ENCODE results near the gene PPP1R16B.

PPP1R16B gene

GRCh38 chr20:38902601-38903000, 97.1 kb downstream of the PPP1R16B start:
- DNase-seq: no peak

GRCh38 chr20:38903335-38903734, 97.8 kb downstream of the PPP1R16B start:
- DNase-seq: no peak

- no peak for DNase-seq
Measured at GRCh38 chr20:38905375-38905774, 99.9 kb downstream of the PPP1R16B start.

DNA sequence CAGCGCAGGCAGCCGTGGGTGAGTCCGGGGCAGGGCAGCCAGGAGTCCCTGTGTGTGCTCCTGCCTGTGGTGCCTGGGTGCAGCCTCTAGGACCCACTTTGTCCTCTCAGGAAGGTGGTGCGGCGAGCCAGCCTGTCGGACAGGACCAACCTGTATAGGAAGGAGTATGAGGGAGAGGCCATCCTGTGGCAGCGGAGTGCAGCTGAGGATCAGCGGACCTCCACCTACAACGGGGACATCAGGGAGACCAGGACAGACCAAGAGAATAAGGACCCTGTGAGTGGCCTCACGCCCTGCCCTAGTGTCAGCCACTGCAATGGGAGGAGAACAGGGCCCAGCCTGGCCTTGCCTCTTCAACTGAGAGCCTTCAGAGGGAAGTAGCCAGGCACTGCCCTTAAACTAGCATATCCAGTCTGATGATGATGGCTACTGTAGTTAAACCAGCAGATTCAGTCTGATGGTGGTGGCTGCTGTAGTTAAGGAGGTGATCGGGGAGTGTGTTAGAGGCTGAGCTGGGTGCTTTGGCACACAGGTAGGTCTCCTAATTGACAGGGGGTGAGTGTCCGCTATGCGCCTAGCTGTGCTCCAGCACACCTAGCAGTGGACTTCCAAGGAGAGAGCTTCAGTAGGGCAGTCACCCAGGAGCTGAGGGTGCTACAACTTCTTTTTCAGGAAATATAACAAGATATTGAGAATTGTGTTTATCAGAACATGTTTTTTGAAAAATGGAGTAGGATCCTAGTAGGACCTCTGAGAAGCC, 102.6 kb downstream of the PPP1R16B start:
- DNase-seq: no peak

DNA sequence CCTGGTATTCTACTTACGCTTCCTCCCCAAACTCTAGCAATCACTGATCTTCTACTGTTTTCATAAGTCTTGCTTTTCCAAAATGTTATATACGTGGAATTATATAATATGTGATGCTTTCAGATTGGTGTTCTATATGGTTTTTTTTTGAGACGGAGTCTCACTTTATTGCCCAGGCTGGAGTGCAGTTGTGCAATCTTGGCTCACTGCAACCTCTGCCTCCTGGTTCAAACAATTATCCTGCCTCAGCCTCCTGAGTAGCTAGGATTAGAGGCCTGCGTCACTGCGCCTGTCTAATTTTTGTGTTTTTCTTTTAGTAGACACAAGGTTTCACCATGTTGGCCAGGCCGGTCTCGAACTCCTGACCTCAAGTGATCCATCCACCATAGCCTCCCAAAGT, 109.9 kb downstream of the PPP1R16B start:
- no peak for DNase-seq

GRCh38 chr20:38917657-38918056, 112.2 kb downstream of the PPP1R16B start:
- no peak for DNase-seq

- DNase-seq: no peak
Measured at GRCh38 chr20:38918172-38918571, 112.7 kb downstream of the PPP1R16B start.

DNA sequence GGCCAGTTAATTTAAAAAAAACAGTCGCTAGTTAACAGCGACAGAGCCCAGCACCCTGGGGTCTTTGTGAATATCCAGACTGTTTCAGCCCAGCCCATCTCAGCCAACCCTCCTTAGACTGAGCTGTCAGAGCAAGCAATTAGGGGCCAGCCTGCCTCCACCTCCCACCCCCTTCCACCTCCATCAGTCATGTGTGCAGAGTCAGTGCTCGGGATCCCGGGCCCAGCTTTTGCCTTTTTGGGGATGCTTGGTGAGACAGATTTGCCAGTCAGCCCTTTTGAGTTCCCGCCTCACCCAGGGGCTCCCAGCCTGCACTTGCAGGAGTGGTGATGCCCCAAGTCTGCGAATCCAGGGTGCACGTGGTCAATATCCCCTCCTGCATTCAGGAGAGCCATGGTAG, 114.2 kb downstream of the PPP1R16B start:
- DNase-seq: no peak

DNA sequence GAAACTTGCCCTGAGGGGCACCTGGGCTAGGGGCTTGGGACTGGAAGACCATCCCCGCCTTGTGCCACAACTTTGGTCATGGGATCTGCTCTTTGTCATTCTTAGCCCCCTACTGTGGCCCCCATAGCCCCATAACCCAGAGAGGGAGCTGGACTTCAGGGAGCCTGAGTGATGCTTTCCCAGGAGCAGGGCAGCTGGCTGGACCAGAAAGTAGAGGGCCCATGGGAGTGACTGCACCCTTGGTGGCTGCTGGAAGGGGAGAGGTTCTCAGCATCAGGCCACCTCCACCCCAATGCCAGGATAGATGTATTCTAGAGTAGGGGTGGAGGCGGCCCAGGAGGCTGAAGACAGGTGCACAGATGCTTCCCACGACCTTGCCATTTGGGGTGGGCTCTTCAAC, 114.9 kb downstream of the PPP1R16B start:
- DNase-seq: no peak

DNA sequence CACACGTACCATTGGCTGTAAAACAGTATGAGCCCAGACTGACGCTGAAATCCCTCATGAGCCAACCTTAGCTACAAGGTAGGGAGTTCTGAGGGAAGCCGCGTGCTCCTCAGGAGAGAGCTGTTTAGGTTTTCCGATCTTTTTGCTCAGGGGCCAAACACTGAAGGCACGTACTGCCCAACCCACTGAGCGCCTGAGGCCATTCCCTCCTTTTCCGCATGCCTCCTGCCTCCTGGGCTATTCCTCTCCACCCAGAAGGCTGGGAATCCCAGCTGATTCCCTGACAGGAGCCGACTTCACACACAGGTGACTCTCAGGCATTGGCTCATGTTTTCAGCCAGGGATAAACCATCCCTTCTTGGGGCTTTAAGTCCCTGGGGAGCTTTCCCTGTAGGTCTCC, 115.4 kb downstream of the PPP1R16B start:
- DNase-seq: no peak

DNA sequence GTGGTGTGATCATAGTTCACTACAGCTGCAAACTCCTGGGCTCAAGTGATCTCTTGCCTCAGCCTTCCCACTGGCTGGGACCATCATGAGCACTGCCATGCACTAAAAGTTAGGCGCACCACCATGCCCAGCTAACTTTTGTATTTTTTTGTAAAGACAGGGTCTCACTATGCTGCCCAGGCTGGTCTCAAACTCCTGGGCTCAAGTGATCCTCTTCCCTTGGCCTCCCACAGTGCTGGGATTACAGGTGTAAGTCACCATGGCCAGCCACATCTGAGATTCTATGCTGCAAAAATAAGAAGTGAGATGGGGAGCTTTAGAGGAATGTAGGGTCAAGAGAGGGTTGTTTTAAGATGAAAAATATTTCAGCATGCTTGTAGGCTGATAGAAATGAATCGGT, 119.2 kb downstream of the PPP1R16B start:
- no peak for DNase-seq

GRCh38 chr20:38926142-38926933, 120.8 kb downstream of the PPP1R16B start, which contains the start of gene FAM83D:
Gene FAM83D, plus strand, starts transcription at chr20:38926417. Its CDS starts 26 bp downstream, at chr20:38926443.
- peak; percentile 92 for DNase-seq

DNA sequence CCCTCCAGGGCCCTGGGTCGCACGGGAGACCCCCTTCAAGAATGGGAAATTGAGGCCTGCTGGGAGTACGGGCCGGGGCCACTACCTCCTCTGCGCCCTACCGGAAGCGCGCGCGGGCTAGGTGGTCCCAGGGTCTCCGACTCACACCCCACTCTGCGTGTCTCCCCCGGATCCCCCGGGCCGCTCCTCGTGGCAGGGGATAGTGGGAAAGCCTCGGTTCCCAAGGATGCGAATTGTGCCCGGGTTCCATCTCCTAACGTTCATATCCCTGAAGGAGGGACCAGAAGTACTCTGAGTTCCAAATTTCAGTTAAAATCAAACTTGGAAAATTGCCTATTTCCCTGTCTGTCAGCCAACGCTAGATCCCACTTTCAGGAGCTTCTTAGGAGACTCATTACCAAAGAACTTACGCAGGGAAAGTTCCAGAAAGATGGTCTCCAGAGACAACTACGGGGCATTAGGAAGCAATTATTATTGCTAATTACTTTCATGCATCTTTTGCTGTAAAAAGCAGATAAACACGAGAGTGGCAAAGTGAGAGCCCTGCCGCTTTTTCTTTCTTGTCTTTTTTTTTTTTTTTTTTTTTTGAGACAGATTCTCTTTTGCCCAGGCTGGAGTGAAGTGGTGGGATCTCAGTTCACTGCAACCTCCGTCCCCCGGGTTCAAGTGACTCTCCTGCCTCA, 121.6 kb downstream of the PPP1R16B start:
- DNase-seq: no peak

DNA sequence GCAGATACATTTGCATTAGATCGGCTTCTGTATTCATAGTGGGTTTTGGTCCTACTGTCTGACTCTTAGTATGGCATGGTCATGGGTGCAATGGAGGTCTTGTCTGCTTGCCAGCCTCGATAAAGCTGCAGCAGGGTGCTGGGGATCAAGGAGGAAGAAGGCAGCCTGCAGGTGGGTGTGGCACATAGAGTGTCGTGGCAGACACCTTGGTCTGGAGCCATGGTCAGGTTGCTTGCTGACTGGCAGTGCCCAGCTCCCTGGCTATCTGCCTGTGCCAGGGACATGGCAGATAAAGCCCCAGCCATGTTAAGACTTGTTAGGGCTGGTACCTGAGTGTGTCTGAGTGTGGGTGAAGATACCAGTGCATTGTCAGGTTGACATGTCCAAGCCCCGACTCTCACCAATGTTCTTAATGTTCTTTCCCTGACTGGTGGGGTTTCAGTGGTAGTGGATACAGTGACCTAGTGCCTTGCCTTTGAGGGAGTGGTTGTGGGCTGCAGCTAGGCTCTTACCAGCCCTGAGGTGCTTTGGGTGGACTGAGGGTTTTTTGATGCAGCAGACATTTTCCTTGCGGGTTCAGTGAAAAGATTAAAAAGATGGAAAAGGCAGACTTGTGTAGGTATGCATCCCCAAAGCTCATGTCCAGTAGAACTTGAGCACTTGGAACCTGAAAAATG, 122.5 kb downstream of the PPP1R16B start:
- no peak for DNase-seq

- no peak for DNase-seq
Measured at GRCh38 chr20:38930242-38930569, 124.7 kb downstream of the PPP1R16B start.

DNA sequence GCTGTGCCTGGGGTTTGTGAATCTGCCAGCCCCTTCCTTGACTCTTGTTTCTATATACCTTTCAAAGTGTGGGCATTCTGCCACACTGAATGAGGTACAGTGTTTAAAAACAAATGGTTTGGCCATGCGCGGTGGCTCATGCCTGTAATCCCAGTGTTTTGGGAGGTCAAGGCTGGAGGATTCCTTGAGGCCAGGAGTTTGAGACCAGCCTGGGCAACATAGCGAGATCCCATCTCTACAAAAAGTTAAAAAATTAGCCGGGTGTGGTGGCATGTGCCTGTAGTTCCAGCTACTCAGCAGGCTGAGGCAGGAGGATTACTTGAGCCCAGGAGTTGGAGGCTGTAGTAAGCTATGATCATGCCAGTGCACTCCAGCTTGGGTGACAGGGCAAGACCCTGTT, 126.5 kb downstream of the PPP1R16B start:
- DNase-seq: no peak

DNA sequence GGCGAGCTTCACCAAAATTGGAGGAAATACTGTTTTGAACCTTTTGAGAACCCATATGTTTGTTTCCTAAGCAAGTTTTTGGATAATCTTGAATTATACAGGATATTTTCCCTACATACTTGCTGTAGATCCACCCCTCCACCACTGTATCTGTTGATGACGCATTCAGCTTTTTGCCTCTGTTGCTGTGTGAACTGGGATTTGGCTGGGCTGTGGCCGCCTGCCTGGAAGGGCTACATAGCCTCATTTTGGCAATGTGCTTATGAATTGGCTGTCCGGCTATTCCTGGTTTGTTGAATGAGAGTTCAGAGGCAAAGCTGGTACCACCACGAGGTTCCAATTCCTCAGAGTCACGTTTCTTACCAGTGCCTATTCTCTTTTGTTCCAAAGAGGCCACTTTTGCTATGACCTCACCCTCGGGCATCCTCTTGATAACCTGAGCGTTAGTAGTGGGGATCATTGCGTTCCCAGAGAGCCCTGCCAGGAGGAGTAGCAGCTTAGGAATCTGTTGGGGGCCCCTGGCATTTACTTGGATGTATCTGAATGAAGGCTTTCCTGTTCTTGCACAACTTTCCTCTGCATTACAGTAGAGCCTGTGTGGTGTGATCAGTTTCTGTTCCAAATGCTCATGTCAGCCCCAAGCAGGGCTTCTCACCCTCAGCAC, 127.1 kb downstream of the PPP1R16B start:
- no peak for DNase-seq

DNA sequence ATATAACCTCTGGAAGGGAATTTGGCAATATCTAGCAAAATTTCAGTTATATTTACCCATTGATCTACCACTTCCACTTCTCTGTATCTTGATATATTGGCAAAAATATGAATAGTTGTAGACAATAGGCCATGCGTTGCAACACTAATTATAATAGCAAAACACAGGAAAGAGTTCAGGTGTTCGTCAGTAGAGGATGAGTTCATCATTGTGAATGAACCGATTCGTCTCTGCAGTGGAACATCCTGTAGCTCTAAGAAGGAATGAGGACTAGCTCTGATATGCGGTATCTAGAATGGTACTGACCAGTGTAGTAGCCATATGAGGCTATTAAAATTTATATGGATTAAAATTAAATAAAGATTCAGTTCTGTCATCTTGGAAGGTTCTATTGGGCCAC, 129.0 kb downstream of the PPP1R16B start:
- no peak for DNase-seq

DNA sequence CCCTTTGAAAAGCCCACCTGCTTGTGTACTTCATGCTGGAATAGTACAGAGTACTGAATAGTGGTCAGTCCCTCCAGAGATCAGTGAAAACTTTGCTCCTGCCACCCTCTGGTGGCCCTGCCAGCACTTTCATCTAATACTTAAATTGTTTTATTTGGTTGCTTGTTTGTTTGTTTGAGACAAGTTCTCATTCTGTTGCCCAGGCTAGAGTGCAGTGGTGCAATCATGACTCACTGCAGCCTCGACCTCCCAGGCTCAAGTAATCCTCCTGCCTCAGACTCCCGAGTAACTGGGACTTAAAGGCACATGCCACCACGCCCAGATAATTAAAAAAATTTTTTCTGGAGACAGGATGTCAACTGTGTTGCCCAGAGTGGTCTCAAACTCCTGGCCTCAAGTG, 129.8 kb downstream of the PPP1R16B start:
- no peak for DNase-seq

DNA sequence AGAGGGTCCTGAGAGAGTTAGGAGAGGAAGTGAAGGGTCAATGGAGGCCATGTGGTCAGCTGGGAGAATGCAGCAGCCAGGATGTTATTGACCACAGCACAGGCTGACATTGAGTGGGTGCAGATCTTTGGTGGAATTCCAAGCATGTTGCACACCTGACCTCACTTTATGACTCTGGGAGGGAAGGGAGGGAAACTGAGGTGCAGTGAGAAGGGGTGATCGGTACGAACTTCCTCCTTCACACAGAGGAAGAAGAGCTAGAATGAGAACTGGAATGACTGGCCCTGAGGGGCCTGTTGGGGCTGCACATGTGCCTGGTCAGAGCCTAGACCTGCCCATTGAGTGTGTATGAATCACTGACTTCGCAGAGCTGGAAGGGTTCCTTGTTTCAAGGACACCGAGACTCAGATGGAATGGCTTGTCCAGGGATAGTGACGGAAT, 130.5 kb downstream of the PPP1R16B start:
- DNase-seq: no peak

- no peak for DNase-seq
Measured at GRCh38 chr20:38937000-38937399, 131.5 kb downstream of the PPP1R16B start.

GRCh38 chr20:38937978-38938473, 132.5 kb downstream of the PPP1R16B start:
- DNase-seq: no peak

Data from stimulated activated naive CD4-positive, alpha-beta T cell treated with Interleukin-2 at 50 U/mL for 16 hours (primary cell).